Peyer's patch (tissue), 4 donors: Measurements from ENCODE around the gene KCNQ5.

Experiments used
- CTCF ChIP-seq, 6 experiments: fragments of 450-650 bp in 4 of 6; fragments of 200-600 bp in 2 of 6; sonication (generic) in 1 of 6; IDR thresholded peaks; one replicate each; pipeline ENCODE4 v1.5.1; 2017 to 2019; ENCODE audit warnings: antibody characterized with exemption in 6 of 6, mild to moderate bottlenecking in 3 of 6, moderate library complexity in 1 of 6
- POLR2A ChIP-seq, 2 donors: fragments of 450-650 bp; IDR thresholded peaks; one replicate each; pipeline ENCODE4 v1.5.1; 2017; ENCODE audit warnings: antibody characterized with exemption in 2 of 2, mild to moderate bottlenecking in 2 of 2, moderate library complexity in 2 of 2

- TF ChIP-seq POLR2A (IDR thresholded peaks at IDR 0.05) (no peak), CTCF (IDR thresholded peaks at IDR 0.05) (no peak)
Observed at GRCh38 chr6:72916906-72917305, 295.0 kb downstream of the KCNQ5 start.
